Measurements from ENCODE around the gene LIPF. TPM values are rescaled to one million over a fixed set of nuclear protein-coding genes. Genes with fewer than 3 reads are reported as not detected.

Gene LIPF
- total and polyA plus RNA-seq, 2 of the 13 experiments (the other 11 are each of a cell fraction or from before 2014, with no cell fraction given), result not detected

DNA sequence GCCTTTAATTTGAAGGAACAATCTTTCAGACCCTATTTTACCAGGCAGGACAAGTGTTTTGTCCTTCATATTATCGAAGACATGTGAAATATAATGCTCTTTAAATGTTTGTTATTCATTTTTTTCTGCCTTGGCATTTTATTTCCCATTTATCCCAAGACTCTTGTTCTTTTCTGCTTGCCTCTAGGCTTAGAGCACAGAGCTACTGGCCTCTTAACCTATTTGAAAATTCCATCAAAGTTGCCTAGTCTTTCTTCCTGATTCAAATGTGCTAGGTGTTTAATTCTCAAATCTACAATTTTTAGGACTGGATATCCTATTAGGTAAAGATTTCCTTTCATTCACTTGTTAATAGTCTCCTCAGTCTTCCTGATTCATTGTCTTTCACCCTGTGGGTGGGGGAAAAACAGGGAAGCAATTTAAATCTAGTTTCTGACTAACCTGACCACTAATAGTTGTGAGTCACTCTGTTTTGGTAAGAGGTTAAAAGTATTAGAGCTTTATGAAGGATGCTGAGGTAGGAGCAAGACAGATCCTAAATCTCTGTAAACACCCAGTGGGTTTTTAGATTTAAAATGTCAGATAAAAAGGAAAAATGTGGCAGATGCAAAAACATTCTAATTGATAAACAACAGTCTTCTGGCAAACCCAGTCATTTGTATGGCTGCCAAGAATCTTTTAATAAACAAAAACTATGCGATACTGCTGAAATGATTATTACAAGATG is 43.4 kb downstream of the LIPF start:
- no peak overlapping the region for H3K4me3 ChIP-seq (replicated peaks in 1 of 3; ENCODE audit: insufficient read depth in 1 of 3, low read depth in 2 of 3, low read length in 3 of 3)
- peaks cover 11% of the 10 kb centered on the region for H3K4me1 ChIP-seq (ENCODE audit: insufficient read depth, low read length)
- H3K36me3 ChIP-seq (replicated peaks in 1 of 2; ENCODE audit: control insufficient read depth in 1 of 2, insufficient read depth in 2 of 2, low read length in 2 of 2), result no peaks in the 10 kb centered on the region
- H2AFZ ChIP-seq (ENCODE audit: low read length), result no peak overlapping the region
- H3K9me3 ChIP-seq (ENCODE audit: low read length), result no peaks in the 10 kb centered on the region
- in situ Hi-C loops (cut with HindIII; ENCODE audit: extremely low pct_ligation_motif_present, low pct_unique_long_range_greater_than_20kb) (no loop called here), intact Hi-C loops (cut with micrococcal nuclease; ENCODE audit: unreplicated experiment) (no loop called here)
- BruUV-seq (replicated peaks), result no TSS peak
- WGBS (ENCODE audit: low lambda C conversion rate), result 34% methylated on average over 2 of the region's 2 CpGs
- no peaks in the 10 kb centered on the region for H3K79me2 ChIP-seq (ENCODE audit: insufficient read depth, low read length)
- no peak overlapping the region for H3K27ac ChIP-seq (ENCODE audit: extremely low read length, insufficient read depth, low read length)
- no peaks in the 10 kb centered on the region for H3K27me3 ChIP-seq (ENCODE audit: control insufficient read depth in 1 of 2, insufficient read depth in 2 of 2, low read length in 2 of 2)
- FAIRE-seq (no peak), ATAC-seq (no peak), DNase-seq (ENCODE audit: low spot score) (no peak)
- no peaks in the 10 kb centered on the region for H4K20me1 ChIP-seq (ENCODE audit: insufficient read depth, low read length)
- no peak overlapping the region for H3K4me2 ChIP-seq (ENCODE audit: low read depth, low read length)
- POLR2A ChIA-PET, result no interaction called here
- H3K9ac ChIP-seq (ENCODE audit: insufficient read depth, low read depth, low read length), result no peak overlapping the region
- CTCF ChIA-PET (ENCODE audit: low intra/inter-chr PET ratio, low total read pairs), result no interaction called here
- TF ChIP-seq, protein P1, sequence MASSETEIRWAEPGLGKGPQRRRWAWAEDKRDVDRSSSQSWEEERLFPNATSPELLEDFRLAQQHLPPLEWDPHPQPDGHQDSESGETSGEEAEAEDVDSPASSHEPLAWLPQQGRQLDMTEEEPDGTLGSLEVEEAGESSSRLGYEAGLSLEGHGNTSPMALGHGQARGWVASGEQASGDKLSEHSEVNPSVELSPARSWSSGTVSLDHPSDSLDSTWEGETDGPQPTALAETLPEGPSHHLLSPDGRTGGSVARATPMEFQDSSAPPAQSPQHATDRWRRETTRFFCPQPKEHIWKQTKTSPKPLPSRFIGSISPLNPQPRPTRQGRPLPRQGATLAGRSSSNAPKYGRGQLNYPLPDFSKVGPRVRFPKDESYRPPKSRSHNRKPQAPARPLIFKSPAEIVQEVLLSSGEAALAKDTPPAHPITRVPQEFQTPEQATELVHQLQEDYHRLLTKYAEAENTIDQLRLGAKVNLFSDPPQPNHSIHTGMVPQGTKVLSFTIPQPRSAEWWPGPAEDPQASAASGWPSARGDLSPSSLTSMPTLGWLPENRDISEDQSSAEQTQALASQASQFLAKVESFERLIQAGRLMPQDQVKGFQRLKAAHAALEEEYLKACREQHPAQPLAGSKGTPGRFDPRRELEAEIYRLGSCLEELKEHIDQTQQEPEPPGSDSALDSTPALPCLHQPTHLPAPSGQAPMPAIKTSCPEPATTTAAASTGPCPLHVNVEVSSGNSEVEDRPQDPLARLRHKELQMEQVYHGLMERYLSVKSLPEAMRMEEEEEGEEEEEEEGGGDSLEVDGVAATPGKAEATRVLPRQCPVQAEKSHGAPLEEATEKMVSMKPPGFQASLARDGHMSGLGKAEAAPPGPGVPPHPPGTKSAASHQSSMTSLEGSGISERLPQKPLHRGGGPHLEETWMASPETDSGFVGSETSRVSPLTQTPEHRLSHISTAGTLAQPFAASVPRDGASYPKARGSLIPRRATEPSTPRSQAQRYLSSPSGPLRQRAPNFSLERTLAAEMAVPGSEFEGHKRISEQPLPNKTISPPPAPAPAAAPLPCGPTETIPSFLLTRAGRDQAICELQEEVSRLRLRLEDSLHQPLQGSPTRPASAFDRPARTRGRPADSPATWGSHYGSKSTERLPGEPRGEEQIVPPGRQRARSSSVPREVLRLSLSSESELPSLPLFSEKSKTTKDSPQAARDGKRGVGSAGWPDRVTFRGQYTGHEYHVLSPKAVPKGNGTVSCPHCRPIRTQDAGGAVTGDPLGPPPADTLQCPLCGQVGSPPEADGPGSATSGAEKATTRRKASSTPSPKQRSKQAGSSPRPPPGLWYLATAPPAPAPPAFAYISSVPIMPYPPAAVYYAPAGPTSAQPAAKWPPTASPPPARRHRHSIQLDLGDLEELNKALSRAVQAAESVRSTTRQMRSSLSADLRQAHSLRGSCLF (CRISPR knock-in tag; IDR thresholded peaks at IDR 0.05; ENCODE audit: borderline replicate concordance), result no peak
- TF ChIP-seq, protein P2, sequence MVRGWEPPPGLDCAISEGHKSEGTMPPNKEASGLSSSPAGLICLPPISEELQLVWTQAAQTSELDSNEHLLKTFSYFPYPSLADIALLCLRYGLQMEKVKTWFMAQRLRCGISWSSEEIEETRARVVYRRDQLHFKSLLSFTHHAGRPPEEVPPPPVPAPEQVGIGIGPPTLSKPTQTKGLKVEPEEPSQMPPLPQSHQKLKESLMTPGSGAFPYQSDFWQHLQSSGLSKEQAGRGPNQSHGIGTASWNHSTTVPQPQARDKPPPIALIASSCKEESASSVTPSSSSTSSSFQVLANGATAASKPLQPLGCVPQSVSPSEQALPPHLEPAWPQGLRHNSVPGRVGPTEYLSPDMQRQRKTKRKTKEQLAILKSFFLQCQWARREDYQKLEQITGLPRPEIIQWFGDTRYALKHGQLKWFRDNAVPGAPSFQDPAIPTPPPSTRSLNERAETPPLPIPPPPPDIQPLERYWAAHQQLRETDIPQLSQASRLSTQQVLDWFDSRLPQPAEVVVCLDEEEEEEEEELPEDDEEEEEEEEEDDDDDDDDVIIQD (CRISPR knock-in tag; IDR thresholded peaks at IDR 0.05; ENCODE audit: low read depth), result no peak
- TF ChIP-seq FOXJ3 (CRISPR knock-in tag; IDR thresholded peaks at IDR 0.05; ENCODE audit: borderline replicate concordance) (no peak), HDAC1 (CRISPR knock-in tag; IDR thresholded peaks at IDR 0.05) (no peak), ZNF354B (CRISPR knock-in tag; IDR thresholded peaks at IDR 0.05) (no peak), ZNF17 (CRISPR knock-in tag; IDR thresholded peaks at IDR 0.05) (no peak), ZNF547 (CRISPR knock-in tag; IDR thresholded peaks at IDR 0.05) (no peak)
- TF ChIP-seq, protein P3, sequence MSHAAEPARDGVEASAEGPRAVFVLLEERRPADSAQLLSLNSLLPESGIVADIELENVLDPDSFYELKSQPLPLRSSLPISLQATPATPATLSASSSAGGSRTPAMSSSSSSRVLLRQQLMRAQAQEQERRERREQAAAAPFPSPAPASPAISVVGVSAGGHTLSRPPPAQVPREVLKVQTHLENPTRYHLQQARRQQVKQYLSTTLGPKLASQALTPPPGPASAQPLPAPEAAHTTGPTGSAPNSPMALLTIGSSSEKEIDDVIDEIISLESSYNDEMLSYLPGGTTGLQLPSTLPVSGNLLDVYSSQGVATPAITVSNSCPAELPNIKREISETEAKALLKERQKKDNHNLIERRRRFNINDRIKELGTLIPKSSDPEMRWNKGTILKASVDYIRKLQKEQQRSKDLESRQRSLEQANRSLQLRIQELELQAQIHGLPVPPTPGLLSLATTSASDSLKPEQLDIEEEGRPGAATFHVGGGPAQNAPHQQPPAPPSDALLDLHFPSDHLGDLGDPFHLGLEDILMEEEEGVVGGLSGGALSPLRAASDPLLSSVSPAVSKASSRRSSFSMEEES (CRISPR knock-in tag; IDR thresholded peaks at IDR 0.05), result no peak
- TF ChIP-seq, protein P4, sequence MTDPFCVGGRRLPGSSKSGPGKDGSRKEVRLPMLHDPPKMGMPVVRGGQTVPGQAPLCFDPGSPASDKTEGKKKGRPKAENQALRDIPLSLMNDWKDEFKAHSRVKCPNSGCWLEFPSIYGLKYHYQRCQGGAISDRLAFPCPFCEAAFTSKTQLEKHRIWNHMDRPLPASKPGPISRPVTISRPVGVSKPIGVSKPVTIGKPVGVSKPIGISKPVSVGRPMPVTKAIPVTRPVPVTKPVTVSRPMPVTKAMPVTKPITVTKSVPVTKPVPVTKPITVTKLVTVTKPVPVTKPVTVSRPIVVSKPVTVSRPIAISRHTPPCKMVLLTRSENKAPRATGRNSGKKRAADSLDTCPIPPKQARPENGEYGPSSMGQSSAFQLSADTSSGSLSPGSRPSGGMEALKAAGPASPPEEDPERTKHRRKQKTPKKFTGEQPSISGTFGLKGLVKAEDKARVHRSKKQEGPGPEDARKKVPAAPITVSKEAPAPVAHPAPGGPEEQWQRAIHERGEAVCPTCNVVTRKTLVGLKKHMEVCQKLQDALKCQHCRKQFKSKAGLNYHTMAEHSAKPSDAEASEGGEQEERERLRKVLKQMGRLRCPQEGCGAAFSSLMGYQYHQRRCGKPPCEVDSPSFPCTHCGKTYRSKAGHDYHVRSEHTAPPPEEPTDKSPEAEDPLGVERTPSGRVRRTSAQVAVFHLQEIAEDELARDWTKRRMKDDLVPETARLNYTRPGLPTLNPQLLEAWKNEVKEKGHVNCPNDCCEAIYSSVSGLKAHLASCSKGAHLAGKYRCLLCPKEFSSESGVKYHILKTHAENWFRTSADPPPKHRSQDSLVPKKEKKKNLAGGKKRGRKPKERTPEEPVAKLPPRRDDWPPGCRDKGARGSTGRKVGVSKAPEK (CRISPR knock-in tag; IDR thresholded peaks at IDR 0.05; ENCODE audit: borderline replicate concordance), result no peak

All from HepG2 (cell line).